Measurements from ENCODE around the gene SEMA5A. TPM values are rescaled to one million over a fixed set of nuclear protein-coding genes. Genes with fewer than 3 reads are reported as not detected.

SEMA5A gene
- polyA plus RNA-seq, 1 donor from 2014 or later, result 3.2 TPM

DNA sequence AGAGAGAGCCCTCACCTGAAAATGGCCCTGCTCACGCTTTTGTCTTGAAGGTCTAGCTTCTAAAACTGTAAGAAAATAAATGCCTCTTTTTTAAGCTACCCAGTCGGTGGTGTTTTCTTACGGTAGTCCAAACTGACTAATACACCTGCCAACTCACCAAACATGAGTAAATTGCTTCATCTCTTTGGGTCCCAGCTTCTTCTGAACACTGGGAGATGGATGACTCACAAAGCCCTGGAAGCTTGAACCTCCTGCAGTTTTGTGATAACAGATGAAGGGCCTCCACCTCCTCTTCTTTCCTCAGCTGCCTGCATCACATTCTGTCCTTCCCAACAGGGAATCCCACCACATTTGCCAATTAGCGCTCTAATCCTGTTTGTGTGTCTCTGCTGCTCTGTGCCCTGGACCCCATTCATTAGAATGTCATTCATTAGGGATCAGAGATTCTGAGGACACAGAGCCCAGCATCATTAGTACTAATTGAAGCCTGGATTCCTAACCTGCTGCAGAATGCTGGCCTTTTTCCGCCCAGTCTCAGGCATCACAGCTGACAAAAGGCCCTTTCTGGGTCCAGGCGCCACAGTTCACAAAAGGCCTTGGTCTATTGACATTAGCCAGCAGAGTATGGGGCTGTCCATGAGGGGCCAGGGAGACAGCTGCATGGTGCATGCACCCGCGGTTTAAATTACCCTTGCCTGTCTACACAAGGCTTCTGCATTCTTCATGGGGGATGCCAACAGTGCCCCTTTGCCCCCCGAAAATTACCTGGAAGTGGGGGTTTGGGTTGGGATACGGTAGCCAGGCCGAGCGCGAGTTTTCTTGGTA, 349.3 kb downstream of the SEMA5A start:
- H3K9ac ChIP-seq (ENCODE audit: low read length), result no peak overlapping the region
- no peaks in the 10 kb centered on the region for H3F3A ChIP-seq (ENCODE audit: insufficient read depth, low read length, poor library complexity, severe bottlenecking)
- H2AFZ ChIP-seq (ENCODE audit: low read depth, low read length), result no peak overlapping the region
- no peak overlapping the region for H3K4me2 ChIP-seq (ENCODE audit: low read length)
- no peaks in the 10 kb centered on the region for H3K27me3 ChIP-seq (ENCODE audit: insufficient read depth, low read depth, low read length)
- TF ChIP-seq TAF1 (IDR thresholded peaks at IDR 0.05; ENCODE audit: low read depth), result no peak
- no peak for TF ChIP-seq EZH2 (IDR thresholded peaks at IDR 0.05; ENCODE audit: borderline replicate concordance, insufficient read depth, low read length, poor library complexity, severe bottlenecking)
- no peak for TF ChIP-seq REST (IDR thresholded peaks at IDR 0.05; ENCODE audit: borderline replicate concordance)
- no peak for TF ChIP-seq SMC3 (conservative IDR thresholded peaks at IDR 0.05; ENCODE audit: poor library complexity)
- no peak overlapping the region for H3K27ac ChIP-seq (ENCODE audit: low read length)
- no peaks in the 10 kb centered on the region for H3K9me3 ChIP-seq (ENCODE audit: low read length)
- H3K36me3 ChIP-seq (ENCODE audit: insufficient read depth, low read length), result no peaks in the 10 kb centered on the region
- no peaks in the 10 kb centered on the region for H3K79me2 ChIP-seq (replicated peaks; ENCODE audit: insufficient read depth, low read length)
- H4K20me1 ChIP-seq (ENCODE audit: insufficient read depth), result no peaks in the 10 kb centered on the region
- no peaks in the 10 kb centered on the region for H3K9me2 ChIP-seq (ENCODE audit: insufficient read depth, low read length)
- no peak overlapping the region for H3K4me3 ChIP-seq (ENCODE audit: low read length)

GRCh38 chr5:9194509-9194908, 351.4 kb downstream of the SEMA5A start:
- H3K27ac ChIP-seq (ENCODE audit: low read length), result no peak overlapping the region
- H3K27me3 ChIP-seq (ENCODE audit: insufficient read depth, low read depth, low read length), result no peaks in the 10 kb centered on the region
- no peaks in the 10 kb centered on the region for H4K20me1 ChIP-seq (ENCODE audit: insufficient read depth)
- H3K4me3 ChIP-seq (ENCODE audit: low read length), result no peak overlapping the region
- no peak overlapping the region for H2AFZ ChIP-seq (ENCODE audit: low read depth, low read length)
- H3K9me3 ChIP-seq (ENCODE audit: low read length), result no peaks in the 10 kb centered on the region
- no peaks in the 10 kb centered on the region for H3K79me2 ChIP-seq (replicated peaks; ENCODE audit: insufficient read depth, low read length)
- no peak overlapping the region for H3K9ac ChIP-seq (ENCODE audit: low read length)
- no peaks in the 10 kb centered on the region for H3K36me3 ChIP-seq (ENCODE audit: insufficient read depth, low read length)
- no peaks in the 10 kb centered on the region for H3K9me2 ChIP-seq (ENCODE audit: insufficient read depth, low read length)
- TF ChIP-seq EP300 (conservative IDR thresholded peaks at IDR 0.05; ENCODE audit: poor library complexity, severe bottlenecking) (no peak), EZH2 (IDR thresholded peaks at IDR 0.05; ENCODE audit: borderline replicate concordance, insufficient read depth, low read length, poor library complexity, severe bottlenecking) (no peak)
- no peaks in the 10 kb centered on the region for H3F3A ChIP-seq (ENCODE audit: insufficient read depth, low read length, poor library complexity, severe bottlenecking)
- H3K4me2 ChIP-seq (ENCODE audit: low read length), result no peak overlapping the region

DNA sequence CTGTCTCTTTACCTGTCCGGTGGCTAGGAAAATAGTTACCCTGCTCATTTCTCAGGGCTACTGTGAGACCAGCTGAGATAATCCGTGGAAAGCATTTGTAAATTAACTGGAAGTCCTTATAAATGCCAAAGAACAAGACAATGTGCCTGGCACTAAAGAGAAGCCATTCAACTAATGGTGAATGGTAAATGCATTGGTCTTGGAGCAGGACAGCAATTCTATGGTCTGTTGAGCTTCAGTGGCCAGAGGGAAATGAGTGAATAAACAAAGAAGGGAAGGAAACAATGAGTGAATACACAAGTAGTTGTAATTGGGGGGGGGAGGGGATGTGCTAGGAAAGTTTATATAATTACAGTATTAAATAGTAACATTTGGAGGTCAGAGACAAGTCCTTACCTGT, 353.6 kb downstream of the SEMA5A start:
- no peaks in the 10 kb centered on the region for H3K79me2 ChIP-seq (replicated peaks; ENCODE audit: insufficient read depth, low read length)
- H3K9ac ChIP-seq (ENCODE audit: low read length), result no peak overlapping the region
- H3K27ac ChIP-seq (ENCODE audit: low read length), result no peak overlapping the region
- no peaks in the 10 kb centered on the region for H3F3A ChIP-seq (ENCODE audit: insufficient read depth, low read length, poor library complexity, severe bottlenecking)
- no peak for TF ChIP-seq TAF1 (IDR thresholded peaks at IDR 0.05; ENCODE audit: low read depth)
- TF ChIP-seq, protein P1, sequence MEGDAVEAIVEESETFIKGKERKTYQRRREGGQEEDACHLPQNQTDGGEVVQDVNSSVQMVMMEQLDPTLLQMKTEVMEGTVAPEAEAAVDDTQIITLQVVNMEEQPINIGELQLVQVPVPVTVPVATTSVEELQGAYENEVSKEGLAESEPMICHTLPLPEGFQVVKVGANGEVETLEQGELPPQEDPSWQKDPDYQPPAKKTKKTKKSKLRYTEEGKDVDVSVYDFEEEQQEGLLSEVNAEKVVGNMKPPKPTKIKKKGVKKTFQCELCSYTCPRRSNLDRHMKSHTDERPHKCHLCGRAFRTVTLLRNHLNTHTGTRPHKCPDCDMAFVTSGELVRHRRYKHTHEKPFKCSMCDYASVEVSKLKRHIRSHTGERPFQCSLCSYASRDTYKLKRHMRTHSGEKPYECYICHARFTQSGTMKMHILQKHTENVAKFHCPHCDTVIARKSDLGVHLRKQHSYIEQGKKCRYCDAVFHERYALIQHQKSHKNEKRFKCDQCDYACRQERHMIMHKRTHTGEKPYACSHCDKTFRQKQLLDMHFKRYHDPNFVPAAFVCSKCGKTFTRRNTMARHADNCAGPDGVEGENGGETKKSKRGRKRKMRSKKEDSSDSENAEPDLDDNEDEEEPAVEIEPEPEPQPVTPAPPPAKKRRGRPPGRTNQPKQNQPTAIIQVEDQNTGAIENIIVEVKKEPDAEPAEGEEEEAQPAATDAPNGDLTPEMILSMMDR (IDR thresholded peaks at IDR 0.05; ENCODE audit: poor library complexity, severe bottlenecking), result no peak
- no peak for TF ChIP-seq MXI1 (conservative IDR thresholded peaks at IDR 0.05; ENCODE audit: poor library complexity, severe bottlenecking)
- no peak for TF ChIP-seq POLR2AphosphoS5 (IDR thresholded peaks at IDR 0.05)
- TF ChIP-seq REST (IDR thresholded peaks at IDR 0.05; ENCODE audit: borderline replicate concordance), result no peak
- H3K4me3 ChIP-seq (ENCODE audit: low read length), result no peak overlapping the region
- no peaks in the 10 kb centered on the region for H4K20me1 ChIP-seq (ENCODE audit: insufficient read depth)
- no peak overlapping the region for H3K4me2 ChIP-seq (ENCODE audit: low read length)
- H3K9me2 ChIP-seq (ENCODE audit: insufficient read depth, low read length), result no peaks in the 10 kb centered on the region
- H3K36me3 ChIP-seq (ENCODE audit: insufficient read depth, low read length), result no peaks in the 10 kb centered on the region
- H3K9me3 ChIP-seq (ENCODE audit: low read length), result no peaks in the 10 kb centered on the region
- no peaks in the 10 kb centered on the region for H3K27me3 ChIP-seq (ENCODE audit: insufficient read depth, low read depth, low read length)
- H2AFZ ChIP-seq (ENCODE audit: low read depth, low read length), result no peak overlapping the region
